SK-N-SH (cell line): Measurements from ENCODE around the gene DNAJC15. TPM values are rescaled to one million over a fixed set of nuclear protein-coding genes. Genes with fewer than 3 reads are reported as not detected.

Experiments
- CTCF ChIA-PET: fragments of 300-600, 350-600 bp; formaldehyde crosslinking; extraction: SDS; loops from one replicate; lab custom pipeline; 2021; lab: Yijun Ruan, JAX
- POLR2A ChIA-PET: fragments of 350-600 bp; sonication (Branson Sonifier 250); formaldehyde crosslinking; extraction: SDS; loops from one replicate; lab custom pipeline; 2020; ENCODE audit warnings: antibody characterized with exemption, inconsistent platforms; lab: Yijun Ruan, JAX
- DNase-seq: peaks from one replicate; pipeline ENCODE4 v3.0.0; 2012
- H2AFZ ChIP-seq: fragments of 200-600 bp; sonication (generic); 2 replicates; pipeline ENCODE4 v1.8.1; 2016; ENCODE audit warnings: antibody characterized with exemption, mild to moderate bottlenecking, low read depth
- H3F3A ChIP-seq: fragments of 200-600 bp; sonication (generic); replicated peaks from 2 replicates; pipeline ENCODE3; 2016; ENCODE audit warnings: antibody characterized with exemption, mild to moderate bottlenecking; ENCODE audit not compliant: insufficient read depth
- H3K27ac ChIP-seq, 2 experiments: fragments of 200-500 bp in 1 of 2; fragments of 200-600 bp in 1 of 2; sonication (Bioruptor generic) in 1 of 2; sonication (generic), shearing (Covaris generic) in 1 of 2; 2 replicates each; pipeline versions ENCODE4 v1.5.1 to v1.6.1; 2014 to 2016; ENCODE audit warnings: low read depth in 2 of 2, inconsistent platforms in 1 of 2, low read length in 1 of 2, mild to moderate bottlenecking in 1 of 2, mixed read lengths in 1 of 2
- H3K27me3 ChIP-seq: fragments of 200-600 bp; sonication (generic), shearing (Covaris generic); 2 replicates; pipeline ENCODE4 v1.6.1; 2016; ENCODE audit warnings: mixed run types; ENCODE audit not compliant: insufficient read depth
- H3K36me3 ChIP-seq, 2 experiments: fragments of 200-500 bp in 1 of 2; fragments of 200-600 bp in 1 of 2; sonication (Bioruptor generic) in 1 of 2; sonication (generic) in 1 of 2; replicated peaks in 1 of 2; 2 replicates each; pipeline versions ENCODE3 to v1.5.1; 2014 to 2016; ENCODE audit warnings: low read length in 1 of 2, mild to moderate bottlenecking in 1 of 2; ENCODE audit not compliant: insufficient read depth in 2 of 2, control insufficient read depth in 1 of 2
- H3K4me1 ChIP-seq, 2 experiments: fragments of 200-500 bp in 1 of 2; fragments of 200-600 bp in 1 of 2; sonication (Bioruptor generic) in 1 of 2; sonication (generic), shearing (Covaris generic) in 1 of 2; 2 replicates each; pipeline versions ENCODE4 v1.5.1 to v1.6.1; 2014 to 2016; ENCODE audit warnings: low read depth in 1 of 2, low read length in 1 of 2, mixed run types in 1 of 2; ENCODE audit not compliant: insufficient read depth in 2 of 2, control insufficient read depth in 1 of 2
- H3K4me2 ChIP-seq: fragments of 200-600 bp; sonication (generic), shearing (Covaris generic); 2 replicates; pipeline ENCODE4 v1.6.1; 2017; ENCODE audit warnings: mixed run types
- H3K4me3 ChIP-seq, 2 experiments: fragments of 200-500 bp in 1 of 2; fragments of 200-600 bp in 1 of 2; sonication (Bioruptor generic) in 1 of 2; sonication (generic), shearing (Covaris generic) in 1 of 2; 2 replicates each; pipeline versions ENCODE4 v1.5.1 to v1.8.1; 2014 to 2016; ENCODE audit warnings: low read depth in 2 of 2, inconsistent platforms in 1 of 2, low read length in 1 of 2, mild to moderate bottlenecking in 1 of 2, mixed read lengths in 1 of 2, moderate library complexity in 1 of 2
- H3K79me2 ChIP-seq: fragments of 200-600 bp; sonication (generic); 2 replicates; pipeline ENCODE4 v1.8.1; 2017; ENCODE audit warnings: mild to moderate bottlenecking; ENCODE audit not compliant: insufficient read depth
- H3K9ac ChIP-seq: fragments of 200-600 bp; sonication (generic); 2 replicates; pipeline ENCODE4 v1.6.1; 2017; ENCODE audit warnings: mixed run types
- H3K9me2 ChIP-seq: fragments of 200-600 bp; sonication (generic); 2 replicates; pipeline ENCODE4 v1.6.1; 2017; ENCODE audit warnings: mixed run types
- H3K9me3 ChIP-seq: fragments of 200-600 bp; sonication (generic); 2 replicates; pipeline ENCODE4 v1.6.1; 2017; ENCODE audit warnings: mixed run types, mild to moderate bottlenecking, moderate library complexity
- H4K20me1 ChIP-seq: fragments of 200-600 bp; sonication (generic); 2 replicates; pipeline ENCODE4 v1.6.1; 2017; ENCODE audit warnings: mild to moderate bottlenecking, mixed run types; ENCODE audit not compliant: insufficient read depth
- CHD2 ChIP-seq: fragments of 150-350 bp; IDR thresholded peaks from 2 replicates; pipeline ENCODE4 v1.6.1; 2018; ENCODE audit warnings: low read length; ENCODE audit not compliant: partially characterized antibody
- ELF1 ChIP-seq: IDR thresholded peaks from 2 replicates; pipeline ENCODE4 v1.4.0; 2012
- FOSL2 ChIP-seq: IDR thresholded peaks from 2 replicates; pipeline ENCODE4 v1.4.0; 2012; ENCODE audit warnings: low read depth, mild to moderate bottlenecking, moderate library complexity, borderline replicate concordance
- FOXJ3 ChIP-seq: sonication (generic); formaldehyde crosslinking; IDR thresholded peaks from 2 replicates; pipeline ENCODE4 v1.5.1; 2020; ENCODE audit warnings: mild to moderate bottlenecking, missing genetic modification reagents
- MEF2A ChIP-seq: IDR thresholded peaks from 2 replicates; pipeline ENCODE4 v1.4.0; 2012; ENCODE audit warnings: low read depth, borderline replicate concordance
- MXI1 ChIP-seq: IDR thresholded peaks from 2 replicates; pipeline ENCODE4 v1.6.1; 2012; ENCODE audit warnings: mild to moderate bottlenecking, low read depth, low read length, improper control_type of control experiment
- NFIC ChIP-seq: IDR thresholded peaks from 2 replicates; pipeline ENCODE4 v1.4.0; 2012; ENCODE audit warnings: borderline replicate concordance
- NRF1 ChIP-seq: IDR thresholded peaks from 2 replicates; pipeline ENCODE4 v1.6.1; 2012; ENCODE audit warnings: low read depth, mild to moderate bottlenecking, low read length
- POLR2AphosphoS5 ChIP-seq: IDR thresholded peaks from 2 replicates; pipeline ENCODE4 v1.6.1; 2012; ENCODE audit warnings: low read depth, low read length
- RAD21 ChIP-seq: IDR thresholded peaks from 2 replicates; pipeline ENCODE4 v1.6.1; 2012; ENCODE audit warnings: mild to moderate bottlenecking, low read length
- RCOR1 ChIP-seq: fragments of 150-350 bp; IDR thresholded peaks from 2 replicates; pipeline ENCODE4 v1.6.1; 2017; ENCODE audit warnings: antibody characterized with exemption, low read length
- SIN3A ChIP-seq: IDR thresholded peaks from 2 replicates; pipeline ENCODE4 v1.6.1; 2012; ENCODE audit warnings: low read depth, mild to moderate bottlenecking, low read length, moderate library complexity, borderline replicate concordance
- SMC3 ChIP-seq: IDR thresholded peaks from 2 replicates; pipeline ENCODE4 v1.6.1; 2012; ENCODE audit warnings: low read depth, low read length, improper control_type of control experiment
- TCF12 ChIP-seq: IDR thresholded peaks from 2 replicates; pipeline ENCODE4 v1.4.0; 2012
- USF1 ChIP-seq: IDR thresholded peaks from 2 replicates; pipeline ENCODE4 v1.4.0; 2012; ENCODE audit warnings: low read depth, borderline replicate concordance
- WGBS: methylation state at CpG from one replicate; pipeline ENCODE4 v1.1.6; 2017; ENCODE audit warnings: low lambda C conversion rate; 5-methylcytosine and 5-hydroxymethylcytosine counted together
- polyA plus RNA-seq, 3 experiments: library from polyadenylated mRNA; depleted of rRNA; stranded (reverse); fragments of >200 nt; gene quantifications; 2 replicates each; pipeline ENCODE4 v1.2.3, GENCODE V29; 2012
- TF ChIP-seq, protein P1 (sequence below): IDR thresholded peaks from 2 replicates; pipeline ENCODE4 v1.4.0; 2012; ENCODE audit warnings: low read depth
- TF ChIP-seq, protein P2 (sequence below): IDR thresholded peaks from 2 replicates; pipeline ENCODE4; 2012
- TF ChIP-seq, protein P3 (sequence below): fragments of 150-350 bp; IDR thresholded peaks from 2 replicates; pipeline ENCODE4 v1.6.1; 2016; ENCODE audit warnings: mild to moderate bottlenecking, low read depth, low read length
- TF ChIP-seq, protein P4 (sequence below): fragments of 200-600 bp; sonication (generic); IDR thresholded peaks from 2 replicates; pipeline ENCODE4 v1.6.1; 2017; ENCODE audit warnings: antibody characterized with exemption, mild to moderate bottlenecking, moderate library complexity
- TF ChIP-seq, protein P5 (sequence below): IDR thresholded peaks from 2 replicates; pipeline ENCODE4 v1.4.0; 2012; ENCODE audit warnings: low read depth, borderline replicate concordance

Gene DNAJC15
- polyA plus RNA-seq, 1 of the 3 experiments (the other 2 are of a cell fraction): 18.4 TPM

GRCh38 chr13:43077046-43077445, 53.7 kb downstream of the DNAJC15 start:
- Histone ChIP-seq H3K36me3 (peaks cover 0 to 11% of the 10 kb centered on the region in 2 experiments), H3K4me2 (no peak overlapping the region), H3K79me2 (peaks cover 3% of the 10 kb centered on the region; the same call in 1 of the 2 replicates), H3K4me1 (peaks cover 0 to 3% of the 10 kb centered on the region in 2 experiments; a peak in 1 of 4 replicates), H3K9ac (no peak overlapping the region), H2AFZ (no peak overlapping the region; the same call in 1 of the 2 replicates), H3K27ac (no peak overlapping the region), H3K27me3 (no peaks in the 10 kb centered on the region), H3K4me3 (no peak overlapping the region), H4K20me1 (no peaks in the 10 kb centered on the region), H3K9me2 (no peaks in the 10 kb centered on the region), H3K9me3 (no peaks in the 10 kb centered on the region), H3F3A (no peaks in the 10 kb centered on the region)
- WGBS: 81% methylated on average over 1 of the region's 1 CpG
- TF ChIP-seq, protein P1, sequence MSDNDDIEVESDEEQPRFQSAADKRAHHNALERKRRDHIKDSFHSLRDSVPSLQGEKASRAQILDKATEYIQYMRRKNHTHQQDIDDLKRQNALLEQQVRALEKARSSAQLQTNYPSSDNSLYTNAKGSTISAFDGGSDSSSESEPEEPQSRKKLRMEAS: no peak
- TF ChIP-seq, protein P2, sequence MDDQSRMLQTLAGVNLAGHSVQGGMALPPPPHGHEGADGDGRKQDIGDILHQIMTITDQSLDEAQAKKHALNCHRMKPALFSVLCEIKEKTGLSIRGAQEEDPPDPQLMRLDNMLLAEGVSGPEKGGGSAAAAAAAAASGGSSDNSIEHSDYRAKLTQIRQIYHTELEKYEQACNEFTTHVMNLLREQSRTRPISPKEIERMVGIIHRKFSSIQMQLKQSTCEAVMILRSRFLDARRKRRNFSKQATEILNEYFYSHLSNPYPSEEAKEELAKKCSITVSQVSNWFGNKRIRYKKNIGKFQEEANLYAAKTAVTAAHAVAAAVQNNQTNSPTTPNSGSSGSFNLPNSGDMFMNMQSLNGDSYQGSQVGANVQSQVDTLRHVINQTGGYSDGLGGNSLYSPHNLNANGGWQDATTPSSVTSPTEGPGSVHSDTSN: no peak
- TF ChIP-seq ELF1 (no peak), MXI1 (no peak), NFIC (no peak), USF1 (no peak), NRF1 (no peak), MEF2A (no peak)
- TF ChIP-seq, protein P3, sequence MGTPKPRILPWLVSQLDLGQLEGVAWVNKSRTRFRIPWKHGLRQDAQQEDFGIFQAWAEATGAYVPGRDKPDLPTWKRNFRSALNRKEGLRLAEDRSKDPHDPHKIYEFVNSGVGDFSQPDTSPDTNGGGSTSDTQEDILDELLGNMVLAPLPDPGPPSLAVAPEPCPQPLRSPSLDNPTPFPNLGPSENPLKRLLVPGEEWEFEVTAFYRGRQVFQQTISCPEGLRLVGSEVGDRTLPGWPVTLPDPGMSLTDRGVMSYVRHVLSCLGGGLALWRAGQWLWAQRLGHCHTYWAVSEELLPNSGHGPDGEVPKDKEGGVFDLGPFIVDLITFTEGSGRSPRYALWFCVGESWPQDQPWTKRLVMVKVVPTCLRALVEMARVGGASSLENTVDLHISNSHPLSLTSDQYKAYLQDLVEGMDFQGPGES: no peak
- DNase-seq: no peak
- CTCF ChIA-PET: interaction anchor here (1.1 to 1.6 kb wide), 4 partner anchors 9 to 727 kb away, joined by 3 to 8 read pairs (median 5); no protein-coding TSS in a partner anchor
- POLR2A ChIA-PET: no interaction called here

DNA sequence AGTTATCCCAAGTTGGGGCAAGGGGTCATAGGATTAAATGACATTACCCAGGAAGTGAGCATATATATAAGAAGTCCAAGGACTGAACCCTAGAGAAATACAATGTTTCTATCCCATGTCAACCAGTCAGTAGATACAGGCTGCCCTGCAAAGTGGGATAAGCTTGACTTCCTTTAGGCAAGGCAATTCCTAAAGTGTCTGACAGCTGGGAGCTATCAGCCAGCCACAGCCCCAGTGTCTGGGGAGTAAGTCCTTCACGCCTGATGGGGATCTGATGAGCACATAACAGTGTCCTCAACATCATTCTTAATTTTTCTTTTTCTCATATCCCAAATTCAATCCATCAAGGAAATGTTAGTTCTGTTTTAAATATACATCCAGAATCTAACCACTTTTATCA, 54.1 kb downstream of the DNAJC15 start:
- ChIA-PET CTCF (interaction anchor here (1.5 to 1.6 kb wide), 3 partner anchors 8 to 727 kb away, joined by 3 to 8 read pairs (median 7); no protein-coding TSS in a partner anchor), POLR2A (no interaction called here)
- DNase-seq: no peak
- Histone ChIP-seq H3K4me2 (no peak overlapping the region), H3K79me2 (peaks cover 3% of the 10 kb centered on the region; the same call in 1 of the 2 replicates), H3K36me3 (peaks cover 0 to 7% of the 10 kb centered on the region in 2 experiments), H3K9ac (no peak overlapping the region), H2AFZ (no peak overlapping the region), H3K4me3 (no peak overlapping the region), H3K27ac (no peak overlapping the region), H4K20me1 (no peaks in the 10 kb centered on the region), H3K4me1 (peaks cover 0 to 3% of the 10 kb centered on the region in 2 experiments; a peak in 1 of 4 replicates), H3F3A (no peaks in the 10 kb centered on the region), H3K9me3 (no peaks in the 10 kb centered on the region), H3K9me2 (no peaks in the 10 kb centered on the region), H3K27me3 (no peaks in the 10 kb centered on the region)
- TF ChIP-seq, protein P3: no peak
- TF ChIP-seq, protein P4, sequence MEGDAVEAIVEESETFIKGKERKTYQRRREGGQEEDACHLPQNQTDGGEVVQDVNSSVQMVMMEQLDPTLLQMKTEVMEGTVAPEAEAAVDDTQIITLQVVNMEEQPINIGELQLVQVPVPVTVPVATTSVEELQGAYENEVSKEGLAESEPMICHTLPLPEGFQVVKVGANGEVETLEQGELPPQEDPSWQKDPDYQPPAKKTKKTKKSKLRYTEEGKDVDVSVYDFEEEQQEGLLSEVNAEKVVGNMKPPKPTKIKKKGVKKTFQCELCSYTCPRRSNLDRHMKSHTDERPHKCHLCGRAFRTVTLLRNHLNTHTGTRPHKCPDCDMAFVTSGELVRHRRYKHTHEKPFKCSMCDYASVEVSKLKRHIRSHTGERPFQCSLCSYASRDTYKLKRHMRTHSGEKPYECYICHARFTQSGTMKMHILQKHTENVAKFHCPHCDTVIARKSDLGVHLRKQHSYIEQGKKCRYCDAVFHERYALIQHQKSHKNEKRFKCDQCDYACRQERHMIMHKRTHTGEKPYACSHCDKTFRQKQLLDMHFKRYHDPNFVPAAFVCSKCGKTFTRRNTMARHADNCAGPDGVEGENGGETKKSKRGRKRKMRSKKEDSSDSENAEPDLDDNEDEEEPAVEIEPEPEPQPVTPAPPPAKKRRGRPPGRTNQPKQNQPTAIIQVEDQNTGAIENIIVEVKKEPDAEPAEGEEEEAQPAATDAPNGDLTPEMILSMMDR: no peak
- no peak for TF ChIP-seq POLR2AphosphoS5
- TF ChIP-seq SIN3A: no peak
- TF ChIP-seq MEF2A: no peak
- TF ChIP-seq, protein P5, sequence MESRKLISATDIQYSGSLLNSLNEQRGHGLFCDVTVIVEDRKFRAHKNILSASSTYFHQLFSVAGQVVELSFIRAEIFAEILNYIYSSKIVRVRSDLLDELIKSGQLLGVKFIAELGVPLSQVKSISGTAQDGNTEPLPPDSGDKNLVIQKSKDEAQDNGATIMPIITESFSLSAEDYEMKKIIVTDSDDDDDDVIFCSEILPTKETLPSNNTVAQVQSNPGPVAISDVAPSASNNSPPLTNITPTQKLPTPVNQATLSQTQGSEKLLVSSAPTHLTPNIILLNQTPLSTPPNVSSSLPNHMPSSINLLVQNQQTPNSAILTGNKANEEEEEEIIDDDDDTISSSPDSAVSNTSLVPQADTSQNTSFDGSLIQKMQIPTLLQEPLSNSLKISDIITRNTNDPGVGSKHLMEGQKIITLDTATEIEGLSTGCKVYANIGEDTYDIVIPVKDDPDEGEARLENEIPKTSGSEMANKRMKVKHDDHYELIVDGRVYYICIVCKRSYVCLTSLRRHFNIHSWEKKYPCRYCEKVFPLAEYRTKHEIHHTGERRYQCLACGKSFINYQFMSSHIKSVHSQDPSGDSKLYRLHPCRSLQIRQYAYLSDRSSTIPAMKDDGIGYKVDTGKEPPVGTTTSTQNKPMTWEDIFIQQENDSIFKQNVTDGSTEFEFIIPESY: no peak
- no peak for TF ChIP-seq SMC3
- TF ChIP-seq FOSL2: no peak
- no peak for TF ChIP-seq RCOR1
- no peak for TF ChIP-seq TCF12
- no peak for TF ChIP-seq CHD2
- no peak for TF ChIP-seq RAD21
- no peak for TF ChIP-seq FOXJ3
- WGBS: 100% methylated on average over 1 of the region's 1 CpG
